CD4-positive, alpha-beta T cell (primary cell): ENCODE data around the gene TALDO1. TPM values are rescaled to one million over a fixed set of nuclear protein-coding genes. Genes with fewer than 3 reads are reported as not detected.

Experiments used
- ATAC-seq: fragments of 200-7000 bp; cut with Tn5 transposase; one replicate; pipeline ENCODE4 v1.10.0; 2022; ENCODE audit warnings: mild to moderate bottlenecking; ENCODE audit not compliant: poor library complexity
- CTCF ChIA-PET: fragments of 350-600 bp; sonication (Branson Sonifier 250); formaldehyde crosslinking; loops from one replicate; lab custom pipeline; 2021; ENCODE audit warnings: antibody characterized with exemption, inconsistent platforms; lab: Charles Lee
- POLR2A ChIA-PET: fragments of 350-600 bp; sonication (Branson Sonifier 250); formaldehyde crosslinking; loops from one replicate; lab custom pipeline; 2021; ENCODE audit warnings: antibody characterized with exemption, inconsistent platforms; lab: Charles Lee
- DNase-seq, 14 experiments: peaks; one replicate each; pipeline ENCODE4 v3.0.0-alpha.2; 2013 to 2020; ENCODE audit warnings: mixed read lengths in 2 of 14
- H3K27ac ChIP-seq, 2 donors: one replicate each; pipeline versions ENCODE4 v1.5.1 to v1.7.0; 2013; ENCODE audit warnings: low read length in 2 of 2, low read depth in 1 of 2, mild to moderate bottlenecking in 1 of 2
- H3K27me3 ChIP-seq, 2 experiments: 1 replicate in 1 of 2; 2 replicates in 1 of 2; pipeline versions ENCODE4 v1.6.1 to v1.7.0; 2013; ENCODE audit warnings: low read length in 2 of 2, control low read depth in 1 of 2, mild to moderate bottlenecking in 1 of 2, moderate library complexity in 1 of 2; ENCODE audit not compliant: insufficient read depth in 2 of 2, control insufficient read depth in 1 of 2
- H3K36me3 ChIP-seq: one replicate; pipeline ENCODE4 v1.6.1; 2013; ENCODE audit warnings: low read length, control low read depth; ENCODE audit not compliant: insufficient read depth
- H3K4me1 ChIP-seq: one replicate; pipeline ENCODE4 v1.6.1; 2013; ENCODE audit warnings: low read length, control low read depth; ENCODE audit not compliant: insufficient read depth
- H3K4me3 ChIP-seq: one replicate; pipeline ENCODE4 v1.5.1; 2013; ENCODE audit warnings: mild to moderate bottlenecking, low read length, moderate library complexity
- H3K9me3 ChIP-seq, 2 experiments: 1 replicate in 1 of 2; 2 replicates in 1 of 2; pipeline versions ENCODE4 v1.6.1 to v1.7.0; 2013; ENCODE audit warnings: low read length in 2 of 2, mild to moderate bottlenecking in 2 of 2, control low read depth in 1 of 2, moderate library complexity in 1 of 2; ENCODE audit not compliant: control insufficient read depth in 1 of 2, insufficient read depth in 1 of 2
- H3K27ac Mint-ChIP-seq: one replicate; pipeline ENCODE4 v1.8.0; 2020; ENCODE audit warnings: mixed read lengths
- H3K27me3 Mint-ChIP-seq: one replicate; pipeline ENCODE4 v1.8.0; 2021; ENCODE audit warnings: mixed read lengths
- H3K36me3 Mint-ChIP-seq: one replicate; pipeline ENCODE4 v1.8.0; 2021; ENCODE audit warnings: low read depth, mixed read lengths
- H3K4me1 Mint-ChIP-seq: one replicate; pipeline ENCODE4 v1.8.0; 2021; ENCODE audit warnings: low read depth, mixed read lengths
- H3K4me3 Mint-ChIP-seq: one replicate; pipeline ENCODE4 v1.8.0; 2020; ENCODE audit warnings: mild to moderate bottlenecking, mixed read lengths
- H3K9me3 Mint-ChIP-seq: one replicate; pipeline ENCODE4 v1.8.0; 2020; ENCODE audit warnings: mixed read lengths
- CTCF ChIP-seq: fragments of 200-600 bp; IDR thresholded peaks from one replicate; pipeline ENCODE4 v1.8.0; 2022; ENCODE audit warnings: antibody characterized with exemption, mild to moderate bottlenecking
- intact Hi-C, 2 experiments: fragments of 100-400 bp; cut with DNase I in 1 of 2; cut with micrococcal nuclease in 1 of 2; formaldehyde crosslinking; loops; one replicate each; pipeline versions ENCODE4 v1.15.1 to v1.9.0; 2023 to 2025; cut with DNase I, micrococcal nuclease
- total RNA-seq, 174 experiments: library from RNA in 2 of 174; stranded (reverse) in 2 of 174; gene quantifications; one replicate each; pipeline ENCODE4 v1.2.3 and lab custom pipeline; 2021 to 2026

The TALDO1 gene
- total RNA-seq, 2 experiments from 2014 or later: 26.2 to 27.7 TPM

DNA sequence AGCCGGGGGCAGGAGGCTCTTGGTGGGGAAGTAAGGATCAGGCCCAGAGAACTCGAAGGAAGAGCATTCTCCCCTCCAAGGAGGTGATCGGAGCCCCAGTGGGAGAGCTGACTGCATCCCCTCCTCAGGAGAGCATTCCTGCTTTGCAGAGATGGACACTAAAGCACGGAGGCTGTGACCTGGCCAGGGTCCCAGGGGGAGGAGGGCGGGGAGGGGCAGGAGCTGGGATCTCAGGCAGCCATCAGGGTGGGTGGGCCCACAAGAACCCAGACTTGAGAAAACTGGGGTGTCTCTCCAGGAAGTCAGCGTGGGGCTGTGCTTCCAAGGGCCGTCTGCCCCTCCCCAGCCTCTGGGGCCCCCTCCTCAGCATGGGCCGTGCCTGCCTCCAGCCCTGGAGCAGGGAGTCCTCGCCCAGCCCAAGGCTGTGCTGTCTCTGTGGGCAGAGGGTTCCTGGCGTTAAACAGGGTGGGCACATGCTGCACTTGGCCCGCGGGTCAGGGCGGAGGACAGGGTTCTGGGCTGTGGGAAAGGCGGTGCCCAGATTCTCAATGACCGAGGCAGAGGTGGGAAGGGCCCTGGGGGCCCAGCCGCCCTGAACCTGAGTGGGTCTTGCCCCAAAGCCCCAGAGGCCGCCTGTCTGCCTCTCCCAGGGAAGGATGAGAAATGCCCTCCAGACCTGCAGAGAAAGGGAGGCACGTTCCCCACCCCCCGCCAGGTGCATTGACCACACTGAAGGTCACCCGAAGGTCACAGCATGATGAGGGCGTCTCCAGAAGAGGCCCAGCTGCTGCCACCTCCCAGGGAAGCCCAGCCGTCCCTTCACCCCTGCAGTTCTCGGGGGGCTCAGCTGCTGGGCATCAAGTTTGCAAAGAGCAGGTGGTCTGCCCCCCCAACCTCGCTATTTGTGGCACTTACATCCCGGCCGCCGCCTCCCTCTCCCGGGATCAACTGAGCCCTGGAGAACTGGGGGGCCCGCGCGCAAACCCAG, 42.0 kb downstream of the TALDO1 start:
- Histone ChIP-seq H3K36me3 (peaks cover 26% of the 10 kb centered on the region), H3K27ac (no peak overlapping the region), H3K4me1 (peaks cover 20% of the 10 kb centered on the region), H3K27me3 (peaks cover 0 to 5% of the 10 kb centered on the region in 2 experiments), H3K9me3 (peaks cover 0 to 5% of the 10 kb centered on the region in 2 experiments), H3K4me3 (no peak overlapping the region)
- Mint-ChIP-seq H3K36me3 (peaks cover 4% of the 10 kb centered on the region), H3K4me1 (no peaks in the 10 kb centered on the region), H3K4me3 (no peak overlapping the region), H3K27ac (no peak overlapping the region), H3K27me3 (no peaks in the 10 kb centered on the region), H3K9me3 (no peaks in the 10 kb centered on the region)
- intact Hi-C loops: no loop called here
- CTCF ChIA-PET: no interaction called here
- POLR2A ChIA-PET: interaction anchor here (1.4 kb wide), 1 partner anchor 16 kb away, joined by 3 read pairs; the partner anchor contains the start of gene PIDD1
- DNase-seq (no peak), ATAC-seq (no peak)
- TF ChIP-seq CTCF: no peak

DNA sequence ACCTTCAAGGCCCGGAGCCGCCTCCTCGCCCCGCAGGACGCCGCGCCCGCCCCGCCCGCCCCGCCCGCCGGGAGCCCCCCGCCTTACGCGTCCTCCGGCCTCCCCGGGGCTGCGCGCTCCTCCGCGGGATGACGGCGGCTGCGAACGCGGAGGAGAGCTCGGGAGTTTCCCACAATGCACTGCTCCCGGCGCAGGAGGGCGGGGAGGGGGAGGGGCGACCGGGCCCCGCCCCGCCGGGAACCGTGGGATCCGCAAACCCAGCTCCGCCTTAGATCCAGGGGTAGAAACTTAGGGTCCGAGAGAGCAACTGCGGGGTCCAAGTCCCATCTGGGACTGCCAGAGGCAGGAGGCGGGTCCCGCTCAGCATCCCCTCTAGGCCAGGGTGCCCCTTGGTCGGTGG, 42.7 kb downstream of the TALDO1 start, which contains the start of gene CEND1:
Gene CEND1, minus strand, starts transcription at position 148 of the 400 bp plus-strand sequence. CDS start 1,514 bp downstream, outside the sequence.
- no peaks in the 10 kb centered on the region for H3K9me3 Mint-ChIP-seq
- peaks cover 0 to 5% of the 10 kb centered on the region in 2 experiments for H3K9me3 ChIP-seq
- H3K27me3 Mint-ChIP-seq: no peaks in the 10 kb centered on the region
- H3K4me3 Mint-ChIP-seq: no peak within 1 kb of the TSS
- H3K4me1 ChIP-seq: peaks cover 27% of the 10 kb centered on the region
- H3K36me3 ChIP-seq: peaks cover 29% of the 10 kb centered on the region
- H3K4me3 ChIP-seq: no peak within 1 kb of the TSS
- no peaks in the 10 kb centered on the region for H3K4me1 Mint-ChIP-seq
- POLR2A ChIA-PET: interaction anchor here (1.4 kb wide), 1 partner anchor 15 kb away, joined by 3 read pairs; the partner anchor contains the start of gene PIDD1
- DNase-seq (peak in 5 of 14 experiments; percentile 35 to 72 (median 47)), ATAC-seq (peak; percentile 62)
- TF ChIP-seq CTCF: no peak
- H3K36me3 Mint-ChIP-seq: peaks cover 4% of the 10 kb centered on the region
- H3K27ac ChIP-seq: no peak within 1 kb of the TSS
- CTCF ChIA-PET: no interaction called here
- H3K27ac Mint-ChIP-seq: no peak within 1 kb of the TSS
- intact Hi-C loops: no loop called here
- H3K27me3 ChIP-seq: peaks cover 0 to 5% of the 10 kb centered on the region in 2 experiments

- Mint-ChIP-seq H3K9me3 (no peaks in the 10 kb centered on the region), H3K4me1 (peaks cover 2% of the 10 kb centered on the region), H3K36me3 (peaks cover 6% of the 10 kb centered on the region), H3K27me3 (no peaks in the 10 kb centered on the region), H3K4me3 (no peak overlapping the region), H3K27ac (no peak overlapping the region)
- ATAC-seq: no peak
- no peak overlapping the region for H3K4me3 ChIP-seq
- peaks cover 0 to 5% of the 10 kb centered on the region in 2 experiments for H3K27me3 ChIP-seq
- intact Hi-C loops: no loop called here
- peaks cover 0 to 5% of the 10 kb centered on the region in 2 experiments for H3K9me3 ChIP-seq
- TF ChIP-seq CTCF: no peak
- peaks cover 29% of the 10 kb centered on the region for H3K36me3 ChIP-seq
- peaks cover 37% of the 10 kb centered on the region for H3K4me1 ChIP-seq
- CTCF ChIA-PET: no interaction called here
- no peak for DNase-seq
- H3K27ac ChIP-seq: no peak overlapping the region
- POLR2A ChIA-PET: interaction anchor here (0.7 kb wide), 1 partner anchor 19 kb away, joined by 3 read pairs; the partner anchor contains the start of gene RPLP2
Measured at GRCh38 chr11:790721-791564, 43.7 kb downstream of the TALDO1 start.
